Cardiac muscle cell (in vitro differentiated cells and primary cell): ENCODE data around the gene HTRA1. TPM values are rescaled to one million over a fixed set of nuclear protein-coding genes. Genes with fewer than 3 reads are reported as not detected.

Experiments used
- DNase-seq, 2 donors: peaks; one replicate each; pipeline versions ENCODE4 v3.0.0 to v3.0.0-alpha.2; 2010 to 2017; ENCODE audit warnings: low read depth in 1 of 2, low spot score in 1 of 2
- H3K27ac ChIP-seq: fragments of 200-600 bp; sonication (generic); 2 replicates; pipeline ENCODE4 v1.5.1; 2016
- H3K27me3 ChIP-seq: fragments of 200-600 bp; sonication (generic); 2 replicates; pipeline ENCODE4 v1.6.0; 2016; ENCODE audit warnings: control low read depth
- H3K36me3 ChIP-seq: fragments of 200-600 bp; sonication (generic); 2 replicates; pipeline ENCODE4 v1.5.1; 2016; ENCODE audit warnings: control low read depth
- H3K4me1 ChIP-seq: fragments of 200-600 bp; sonication (generic); 2 replicates; pipeline ENCODE4 v1.8.1; 2017; ENCODE audit warnings: low read depth, mild to moderate bottlenecking, mixed run types
- H3K4me3 ChIP-seq: fragments of 200-600 bp; sonication (generic); 2 replicates; pipeline ENCODE4 v1.5.1; 2016; ENCODE audit warnings: mild to moderate bottlenecking
- H3K9me3 ChIP-seq: fragments of 200-600 bp; sonication (generic); 2 replicates; pipeline ENCODE4 v1.5.1; 2017; ENCODE audit warnings: low read depth, mild to moderate bottlenecking, control low read depth
- CTCF ChIP-seq: IDR thresholded peaks from 2 replicates; pipeline ENCODE4 v1.5.1; 2012; ENCODE audit warnings: low read depth, mild to moderate bottlenecking, low read length
- polyA plus RNA-seq: library from polyadenylated mRNA; unstranded; fragments of >200 nt; fragmentation: Nextera tagmentation; extraction: Ambion mirVana; gene quantifications from 2 replicates; pipeline ENCODE4 v1.2.1, GENCODE V29; 2016
- total RNA-seq: library from RNA; depleted of rRNA; stranded (reverse); fragments of >200 nt; gene quantifications from 2 replicates; pipeline ENCODE4 v1.2.3, GENCODE V29; 2016

HTRA1 gene
- total RNA-seq (139 and 154 TPM in 2 replicates), polyA plus RNA-seq (226 and 289 TPM in 2 replicates)

- H3K27me3 ChIP-seq = no peaks in the 10 kb centered on the region
- peak; percentile 80 to 91 for DNase-seq
- TF ChIP-seq CTCF = no peak
- peak within 1 kb of the TSS; percentile 47 for H3K4me3 ChIP-seq
- H3K36me3 ChIP-seq = no peaks in the 10 kb centered on the region
- H3K27ac ChIP-seq = no peak within 1 kb of the TSS
- no peaks in the 10 kb centered on the region for H3K9me3 ChIP-seq
- H3K4me1 ChIP-seq = peaks cover 5% of the 10 kb centered on the region
Measured at GRCh38 chr10:122461367-122461728, at the start of gene HTRA1. Gene HTRA1, plus strand, starts transcription at chr10:122461553. Its CDS starts 100 bp downstream, at chr10:122461653.

- no peaks in the 10 kb centered on the region for H3K4me1 ChIP-seq
- no peak for TF ChIP-seq CTCF
Measured at GRCh38 chr10:122413327-122413726, 48.0 kb upstream of the HTRA1 start.

GRCh38 chr10:122417667-122418066 lies 43.7 kb upstream of the HTRA1 start:
- peak in 1 of 2 donors; percentile 75 for DNase-seq
- no peaks in the 10 kb centered on the region for H3K27me3 ChIP-seq
- no peaks in the 10 kb centered on the region for H3K9me3 ChIP-seq
- no peak overlapping the region for H3K27ac ChIP-seq
- H3K4me1 ChIP-seq = no peaks in the 10 kb centered on the region
- TF ChIP-seq CTCF = no peak
- no peak overlapping the region for H3K4me3 ChIP-seq
- peaks cover 23% of the 10 kb centered on the region for H3K36me3 ChIP-seq

More at GRCh38 chr10:122413327-122413726, 48.0 kb upstream of the HTRA1 start:
- Histone ChIP-seq H3K36me3 (peaks cover 23% of the 10 kb centered on the region), H3K4me3 (no peak overlapping the region), H3K27me3 (no peaks in the 10 kb centered on the region), H3K9me3 (no peaks in the 10 kb centered on the region), H3K27ac (no peak overlapping the region)
- DNase-seq = no peak

GRCh38 chr10:122419016-122419415 lies 42.3 kb upstream of the HTRA1 start:
- H3K36me3 ChIP-seq = peaks cover 10% of the 10 kb centered on the region
- H3K4me1 ChIP-seq = no peaks in the 10 kb centered on the region
- H3K27me3 ChIP-seq = no peaks in the 10 kb centered on the region
- no peak overlapping the region for H3K4me3 ChIP-seq
- DNase-seq = peak in 1 of 2 donors; percentile 9
- no peaks in the 10 kb centered on the region for H3K9me3 ChIP-seq
- no peak overlapping the region for H3K27ac ChIP-seq
- TF ChIP-seq CTCF = no peak

GRCh38 chr10:122419876-122420623 lies 41.3 kb upstream of the HTRA1 start:
- Histone ChIP-seq H3K4me3 (no peak overlapping the region), H3K9me3 (no peaks in the 10 kb centered on the region), H3K4me1 (no peaks in the 10 kb centered on the region), H3K27ac (no peak overlapping the region), H3K36me3 (peaks cover 18% of the 10 kb centered on the region), H3K27me3 (no peaks in the 10 kb centered on the region)
- TF ChIP-seq CTCF = no peak
- peak in 1 of 2 donors; percentile 81 for DNase-seq
